ENCODE data around the gene PHYKPL.

The PHYKPL gene

GRCh38 chr5:178272591-178272990 lies 40.0 kb upstream of the PHYKPL start:
- in situ Hi-C loops (cut with MboI; ENCODE audit: low pct_unique_long_range_greater_than_20kb, low sequenced_read_pairs, unreplicated experiment) = no loop called here
- DNase-seq (ENCODE audit: low spot score) = no peak
- no peak for TF ChIP-seq CTCF (IDR thresholded peaks at IDR 0.05; ENCODE audit: extremely low read depth, insufficient read depth, missing control alignments)

- no peak for TF ChIP-seq CTCF (IDR thresholded peaks at IDR 0.05; ENCODE audit: extremely low read depth, insufficient read depth, missing control alignments)
- in situ Hi-C loops (cut with MboI; ENCODE audit: low pct_unique_long_range_greater_than_20kb, low sequenced_read_pairs, unreplicated experiment) = no loop called here
These were observed 39.3 kb upstream of the PHYKPL start for GRCh38 chr5:178271726-178272479.

GRCh38 chr5:178271231-178271630 lies 38.6 kb upstream of the PHYKPL start:
- in situ Hi-C loops (cut with MboI; ENCODE audit: low pct_unique_long_range_greater_than_20kb, low sequenced_read_pairs, unreplicated experiment) = no loop called here
- no peak for TF ChIP-seq CTCF (IDR thresholded peaks at IDR 0.05; ENCODE audit: extremely low read depth, insufficient read depth, missing control alignments)
- no peak for DNase-seq (ENCODE audit: low spot score)

More at GRCh38 chr5:178271726-178272479, 39.3 kb upstream of the PHYKPL start:
- no peak for DNase-seq (ENCODE audit: low spot score)

GRCh38 chr5:178269499-178269898 lies 36.9 kb upstream of the PHYKPL start:
- DNase-seq (ENCODE audit: low spot score) = no peak
- no peak for TF ChIP-seq CTCF (IDR thresholded peaks at IDR 0.05; ENCODE audit: extremely low read depth, insufficient read depth, missing control alignments)
- in situ Hi-C loops (cut with MboI; ENCODE audit: low pct_unique_long_range_greater_than_20kb, low sequenced_read_pairs, unreplicated experiment) = no loop called here

GRCh38 chr5:178267876-178268275 lies 35.3 kb upstream of the PHYKPL start:
- in situ Hi-C loops (cut with MboI; ENCODE audit: low pct_unique_long_range_greater_than_20kb, low sequenced_read_pairs, unreplicated experiment) = no loop called here
- no peak for DNase-seq (ENCODE audit: low spot score)
- TF ChIP-seq CTCF (IDR thresholded peaks at IDR 0.05; ENCODE audit: extremely low read depth, insufficient read depth, missing control alignments) = no peak

GRCh38 chr5:178267245-178267644 lies 34.6 kb upstream of the PHYKPL start:
- no peak for TF ChIP-seq CTCF (IDR thresholded peaks at IDR 0.05; ENCODE audit: extremely low read depth, insufficient read depth, missing control alignments)
- in situ Hi-C loops (cut with MboI; ENCODE audit: low pct_unique_long_range_greater_than_20kb, low sequenced_read_pairs, unreplicated experiment) = no loop called here
- no peak for DNase-seq (ENCODE audit: low spot score)
